HepG2 (cell line): Measurements from ENCODE around the gene TCEANC2. TPM values are rescaled to one million over a fixed set of nuclear protein-coding genes. Genes with fewer than 3 reads are reported as not detected.

Experiments used
- EED ChIP-seq: sonication (generic); formaldehyde crosslinking; IDR thresholded peaks from 2 replicates; pipeline ENCODE4 v1.5.0; 2020; ENCODE audit warnings: mild to moderate bottlenecking, missing genetic modification reagents
- MIER3 ChIP-seq: IDR thresholded peaks from 2 replicates; pipeline ENCODE4 v1.6.1; 2016; ENCODE audit warnings: missing compliant biosample characterization, borderline replicate concordance
- MNT ChIP-seq: fragments of 450-650 bp; IDR thresholded peaks from 2 replicates; pipeline ENCODE4 v1.6.1; 2016
- NRL ChIP-seq: sonication (generic); formaldehyde crosslinking; IDR thresholded peaks from 2 replicates; pipeline ENCODE4 v1.5.0; 2020; ENCODE audit warnings: missing genetic modification reagents, mild to moderate bottlenecking, moderate library complexity, borderline replicate concordance
- RELA ChIP-seq: sonication (generic); formaldehyde crosslinking; IDR thresholded peaks from 2 replicates; pipeline ENCODE4 v1.4.0; 2020; ENCODE audit warnings: missing genetic modification reagents
- RXRA ChIP-seq: sonication (generic); formaldehyde crosslinking; IDR thresholded peaks from 2 replicates; pipeline ENCODE4 v1.5.1; 2020; ENCODE audit warnings: missing genetic modification reagents
- SP4 ChIP-seq: sonication (generic); formaldehyde crosslinking; IDR thresholded peaks from 2 replicates; pipeline ENCODE4 v1.8.1; 2023; ENCODE audit warnings: mild to moderate bottlenecking, missing genetic modification reagents
- THAP8 ChIP-seq: sonication (generic); formaldehyde crosslinking; IDR thresholded peaks from 2 replicates; pipeline ENCODE4 v1.5.1; 2020; ENCODE audit warnings: missing genetic modification reagents, mild to moderate bottlenecking, borderline replicate concordance
- ZEB1 ChIP-seq: IDR thresholded peaks from 2 replicates; pipeline ENCODE4 v1.6.1; 2012; ENCODE audit warnings: mild to moderate bottlenecking, low read depth, inconsistent platforms; ENCODE audit not compliant: insufficient replicate concordance
- ZIK1 ChIP-seq: sonication (generic); formaldehyde crosslinking; IDR thresholded peaks from 2 replicates; pipeline ENCODE4 v1.5.0; 2020; ENCODE audit warnings: mild to moderate bottlenecking, low read depth, missing genetic modification reagents, borderline replicate concordance
- ZNF260 ChIP-seq: sonication (generic); formaldehyde crosslinking; IDR thresholded peaks from 2 replicates; pipeline ENCODE4 v1.4.0; 2020; ENCODE audit warnings: missing genetic modification reagents, low read depth, mild to moderate bottlenecking, borderline replicate concordance
- ZNF543 ChIP-seq: sonication (generic); formaldehyde crosslinking; IDR thresholded peaks from 2 replicates; pipeline ENCODE4 v1.4.0; 2020; ENCODE audit warnings: mild to moderate bottlenecking, missing genetic modification reagents
- ZNF614 ChIP-seq: IDR thresholded peaks from 2 replicates; pipeline ENCODE4 v1.6.1; 2018; ENCODE audit warnings: missing biosample characterization, missing genetic modification reagents, inconsistent platforms, borderline replicate concordance
- ZNF800 ChIP-seq: sonication (generic); formaldehyde crosslinking; IDR thresholded peaks from 2 replicates; pipeline ENCODE4 v1.4.0; 2020; ENCODE audit warnings: missing genetic modification reagents
- polyA plus RNA-seq, 8 experiments: library from polyadenylated mRNA; depleted of rRNA in 3 of 8; stranded (reverse) in 7 of 8; unstranded in 1 of 8; fragments of >200 nt; fragmentation: Illumina TruSeq in 4 of 8; extraction: Trizol in 4 of 8; gene quantifications; 2 replicates each; pipeline versions ENCODE4 v1.2.1 to v1.2.3, GENCODE V29; 2011 to 2016; ENCODE audit warnings: low read depth in 4 of 8, missing spikeins in 1 of 8, mixed read lengths in 1 of 8; ENCODE audit not compliant: insufficient read depth in 1 of 8
- total RNA-seq, 5 experiments: library from RNA; depleted of rRNA; stranded (reverse); fragments of >200 nt; fragmentation: Illumina TruSeq; extraction: Trizol; gene quantifications; 2 replicates each; pipeline ENCODE4 v1.2.3, GENCODE V29; 2016; ENCODE audit warnings: low read depth in 1 of 5
- TF ChIP-seq, protein P1 (sequence below): sonication (generic); formaldehyde crosslinking; IDR thresholded peaks from 2 replicates; pipeline ENCODE4 v1.4.0; 2020; ENCODE audit warnings: mild to moderate bottlenecking, missing genetic modification reagents, borderline replicate concordance
- TF ChIP-seq, protein P2 (sequence below): sonication (generic); formaldehyde crosslinking; IDR thresholded peaks from 2 replicates; pipeline ENCODE4 v1.4.0; 2020; ENCODE audit warnings: mild to moderate bottlenecking, missing genetic modification reagents, borderline replicate concordance

The TCEANC2 gene
- total and polyA plus RNA-seq, 2 of the 13 experiments (the other 11 are each of a cell fraction or from before 2014, with no cell fraction given) = 3.8 to 5.0 TPM

- TF ChIP-seq, protein P1, sequence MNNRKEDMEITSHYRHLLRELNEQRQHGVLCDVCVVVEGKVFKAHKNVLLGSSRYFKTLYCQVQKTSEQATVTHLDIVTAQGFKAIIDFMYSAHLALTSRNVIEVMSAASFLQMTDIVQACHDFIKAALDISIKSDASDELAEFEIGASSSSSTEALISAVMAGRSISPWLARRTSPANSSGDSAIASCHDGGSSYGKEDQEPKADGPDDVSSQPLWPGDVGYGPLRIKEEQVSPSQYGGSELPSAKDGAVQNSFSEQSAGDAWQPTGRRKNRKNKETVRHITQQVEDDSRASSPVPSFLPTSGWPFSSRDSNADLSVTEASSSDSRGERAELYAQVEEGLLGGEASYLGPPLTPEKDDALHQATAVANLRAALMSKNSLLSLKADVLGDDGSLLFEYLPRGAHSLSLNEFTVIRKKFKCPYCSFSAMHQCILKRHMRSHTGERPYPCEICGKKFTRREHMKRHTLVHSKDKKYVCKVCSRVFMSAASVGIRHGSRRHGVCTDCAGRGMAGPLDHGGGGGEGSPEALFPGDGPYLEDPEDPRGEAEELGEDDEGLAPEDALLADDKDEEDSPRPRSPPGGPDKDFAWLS (CRISPR knock-in tag) = no peak
- TF ChIP-seq EED (CRISPR knock-in tag) (0 out of 2 replicates have a peak, but pooled peaks have one; percentile 45), ZNF543 (CRISPR knock-in tag) (no peak), ZEB1 (peak; percentile 74), MNT (peak; percentile 70), RELA (no peak), SP4 (CRISPR knock-in tag) (peak; percentile 68; the same call in 1 of the 2 replicates), ZNF614 (peak; percentile 48; the same call in 1 of the 2 replicates), THAP8 (CRISPR knock-in tag) (no peak; the same call in 1 of the 2 replicates), ZIK1 (0 out of 2 replicates have a peak, but pooled peaks have one; percentile 18), NRL (CRISPR knock-in tag) (peak; percentile 83), RXRA (CRISPR knock-in tag) (peak; percentile 41), ZNF260 (CRISPR knock-in tag) (no peak), ZNF800 (CRISPR knock-in tag) (no peak), MIER3 (CRISPR knock-in tag) (0 out of 2 replicates have a peak, but pooled peaks have one; percentile 23)
- TF ChIP-seq, protein P2, sequence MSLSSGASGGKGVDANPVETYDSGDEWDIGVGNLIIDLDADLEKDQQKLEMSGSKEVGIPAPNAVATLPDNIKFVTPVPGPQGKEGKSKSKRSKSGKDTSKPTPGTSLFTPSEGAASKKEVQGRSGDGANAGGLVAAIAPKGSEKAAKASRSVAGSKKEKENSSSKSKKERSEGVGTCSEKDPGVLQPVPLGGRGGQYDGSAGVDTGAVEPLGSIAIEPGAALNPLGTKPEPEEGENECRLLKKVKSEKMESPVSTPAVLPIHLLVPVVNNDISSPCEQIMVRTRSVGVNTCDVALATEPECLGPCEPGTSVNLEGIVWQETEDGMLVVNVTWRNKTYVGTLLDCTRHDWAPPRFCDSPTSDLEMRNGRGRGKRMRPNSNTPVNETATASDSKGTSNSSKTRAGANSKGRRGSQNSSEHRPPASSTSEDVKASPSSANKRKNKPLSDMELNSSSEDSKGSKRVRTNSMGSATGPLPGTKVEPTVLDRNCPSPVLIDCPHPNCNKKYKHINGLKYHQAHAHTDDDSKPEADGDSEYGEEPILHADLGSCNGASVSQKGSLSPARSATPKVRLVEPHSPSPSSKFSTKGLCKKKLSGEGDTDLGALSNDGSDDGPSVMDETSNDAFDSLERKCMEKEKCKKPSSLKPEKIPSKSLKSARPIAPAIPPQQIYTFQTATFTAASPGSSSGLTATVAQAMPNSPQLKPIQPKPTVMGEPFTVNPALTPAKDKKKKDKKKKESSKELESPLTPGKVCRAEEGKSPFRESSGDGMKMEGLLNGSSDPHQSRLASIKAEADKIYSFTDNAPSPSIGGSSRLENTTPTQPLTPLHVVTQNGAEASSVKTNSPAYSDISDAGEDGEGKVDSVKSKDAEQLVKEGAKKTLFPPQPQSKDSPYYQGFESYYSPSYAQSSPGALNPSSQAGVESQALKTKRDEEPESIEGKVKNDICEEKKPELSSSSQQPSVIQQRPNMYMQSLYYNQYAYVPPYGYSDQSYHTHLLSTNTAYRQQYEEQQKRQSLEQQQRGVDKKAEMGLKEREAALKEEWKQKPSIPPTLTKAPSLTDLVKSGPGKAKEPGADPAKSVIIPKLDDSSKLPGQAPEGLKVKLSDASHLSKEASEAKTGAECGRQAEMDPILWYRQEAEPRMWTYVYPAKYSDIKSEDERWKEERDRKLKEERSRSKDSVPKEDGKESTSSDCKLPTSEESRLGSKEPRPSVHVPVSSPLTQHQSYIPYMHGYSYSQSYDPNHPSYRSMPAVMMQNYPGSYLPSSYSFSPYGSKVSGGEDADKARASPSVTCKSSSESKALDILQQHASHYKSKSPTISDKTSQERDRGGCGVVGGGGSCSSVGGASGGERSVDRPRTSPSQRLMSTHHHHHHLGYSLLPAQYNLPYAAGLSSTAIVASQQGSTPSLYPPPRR (CRISPR knock-in tag) = peak; percentile 35; the same call in 1 of the 2 replicates
Observed at GRCh38 chr1:54052934-54053744, at the start of gene TCEANC2, which contains the start of gene TMEM59 (continued).
